22Rv1 (cell line): ENCODE data around the gene TTN.
A peak's percentile ranks its signal among the peaks of the same experiment; 100 is the strongest.

Source experiments
- H3K27ac ChIP-seq: fragments of 450-650 bp; 2 replicates; pipeline ENCODE4 v1.5.1; 2017
- ZFX ChIP-seq: fragments of 450-650 bp; IDR thresholded peaks from 2 replicates; pipeline ENCODE4 v1.6.1; 2017; ENCODE audit warnings: antibody characterized with exemption, borderline replicate concordance
- TF ChIP-seq, protein P1 (sequence below): fragments of 450-650 bp; IDR thresholded peaks from 2 replicates; pipeline ENCODE4 v1.5.1; 2017; ENCODE audit warnings: mild to moderate bottlenecking

TTN gene

DNA sequence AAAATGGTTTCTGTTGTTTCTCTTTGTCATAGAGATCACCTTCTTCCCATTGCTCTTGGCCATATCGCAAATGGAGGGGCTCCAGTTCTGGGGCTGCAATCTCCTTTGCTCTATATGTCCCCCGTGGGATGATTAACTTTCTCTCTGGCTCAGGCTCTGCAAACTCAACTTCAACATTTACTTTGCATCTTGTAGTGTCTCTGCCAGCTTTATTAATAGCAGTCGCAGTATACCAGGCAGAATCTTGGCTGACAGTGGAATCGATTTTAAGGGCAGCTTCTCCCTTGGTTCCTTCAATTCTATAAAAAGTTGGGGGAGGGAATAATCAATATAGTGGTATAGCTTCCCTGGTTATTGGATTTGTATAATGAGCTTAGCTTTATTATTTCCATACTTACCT lies 30.5 kb downstream of the TTN start:
- TF ChIP-seq ZFX = no peak
- H3K27ac ChIP-seq = no peak overlapping the region

- H3K27ac ChIP-seq = no peak overlapping the region
- TF ChIP-seq, protein P1, sequence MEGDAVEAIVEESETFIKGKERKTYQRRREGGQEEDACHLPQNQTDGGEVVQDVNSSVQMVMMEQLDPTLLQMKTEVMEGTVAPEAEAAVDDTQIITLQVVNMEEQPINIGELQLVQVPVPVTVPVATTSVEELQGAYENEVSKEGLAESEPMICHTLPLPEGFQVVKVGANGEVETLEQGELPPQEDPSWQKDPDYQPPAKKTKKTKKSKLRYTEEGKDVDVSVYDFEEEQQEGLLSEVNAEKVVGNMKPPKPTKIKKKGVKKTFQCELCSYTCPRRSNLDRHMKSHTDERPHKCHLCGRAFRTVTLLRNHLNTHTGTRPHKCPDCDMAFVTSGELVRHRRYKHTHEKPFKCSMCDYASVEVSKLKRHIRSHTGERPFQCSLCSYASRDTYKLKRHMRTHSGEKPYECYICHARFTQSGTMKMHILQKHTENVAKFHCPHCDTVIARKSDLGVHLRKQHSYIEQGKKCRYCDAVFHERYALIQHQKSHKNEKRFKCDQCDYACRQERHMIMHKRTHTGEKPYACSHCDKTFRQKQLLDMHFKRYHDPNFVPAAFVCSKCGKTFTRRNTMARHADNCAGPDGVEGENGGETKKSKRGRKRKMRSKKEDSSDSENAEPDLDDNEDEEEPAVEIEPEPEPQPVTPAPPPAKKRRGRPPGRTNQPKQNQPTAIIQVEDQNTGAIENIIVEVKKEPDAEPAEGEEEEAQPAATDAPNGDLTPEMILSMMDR = no peak
- no peak for TF ChIP-seq ZFX
Measured at GRCh38 chr2:178775975-178776374, 31.2 kb downstream of the TTN start.

GRCh38 chr2:178770518-178770917 lies 36.7 kb downstream of the TTN start:
- H3K27ac ChIP-seq = no peak overlapping the region
- TF ChIP-seq ZFX = no peak

DNA sequence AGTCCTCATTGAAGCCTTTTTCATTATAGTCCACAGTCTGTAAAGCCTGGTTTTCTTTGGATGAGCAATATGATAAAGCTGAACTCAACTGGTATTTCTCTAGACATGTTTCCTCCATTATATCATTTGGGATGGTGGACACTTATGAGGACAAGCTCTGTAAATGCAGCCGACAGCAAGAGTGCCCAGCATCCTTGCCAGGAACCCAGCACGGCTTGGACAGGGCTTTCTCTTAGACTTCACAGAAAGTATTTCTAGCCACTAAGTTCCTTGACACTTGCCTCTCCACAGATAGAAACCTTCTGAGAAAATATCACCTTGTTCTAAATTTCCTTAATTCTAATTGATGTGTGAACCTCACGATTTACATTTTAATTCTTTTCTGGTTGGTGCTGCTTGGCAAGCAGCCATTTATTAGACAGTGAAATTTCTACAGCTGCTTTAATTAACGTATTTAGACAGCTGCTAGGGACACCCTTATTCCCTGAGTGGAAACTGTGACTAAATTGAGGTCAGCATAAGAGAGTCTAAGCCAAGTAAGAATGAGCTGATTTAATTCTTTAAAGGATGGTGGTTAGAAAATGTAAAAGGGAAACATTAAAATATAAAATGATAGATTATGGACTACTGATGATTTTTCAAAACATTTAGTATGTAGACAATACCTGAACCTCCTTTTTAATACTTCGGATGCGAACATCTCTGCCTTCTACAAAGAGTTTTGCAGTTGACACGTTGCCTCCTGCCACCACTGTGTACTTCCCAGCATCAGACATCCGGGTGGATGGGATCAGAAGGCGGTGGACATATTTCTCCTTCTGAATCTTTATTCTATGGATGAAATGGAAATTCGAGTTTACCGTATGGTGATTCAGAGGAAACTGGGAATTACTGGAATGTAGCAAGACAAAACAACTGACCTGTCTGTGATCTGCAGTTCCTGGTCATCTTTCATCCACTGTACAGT lies 39.8 kb downstream of the TTN start:
- TF ChIP-seq, protein P1 = no peak
- no peak for TF ChIP-seq ZFX
- no peak overlapping the region for H3K27ac ChIP-seq

GRCh38 chr2:178764097-178764496 lies 43.1 kb downstream of the TTN start:
- no peak for TF ChIP-seq ZFX
- H3K27ac ChIP-seq = no peak overlapping the region

DNA sequence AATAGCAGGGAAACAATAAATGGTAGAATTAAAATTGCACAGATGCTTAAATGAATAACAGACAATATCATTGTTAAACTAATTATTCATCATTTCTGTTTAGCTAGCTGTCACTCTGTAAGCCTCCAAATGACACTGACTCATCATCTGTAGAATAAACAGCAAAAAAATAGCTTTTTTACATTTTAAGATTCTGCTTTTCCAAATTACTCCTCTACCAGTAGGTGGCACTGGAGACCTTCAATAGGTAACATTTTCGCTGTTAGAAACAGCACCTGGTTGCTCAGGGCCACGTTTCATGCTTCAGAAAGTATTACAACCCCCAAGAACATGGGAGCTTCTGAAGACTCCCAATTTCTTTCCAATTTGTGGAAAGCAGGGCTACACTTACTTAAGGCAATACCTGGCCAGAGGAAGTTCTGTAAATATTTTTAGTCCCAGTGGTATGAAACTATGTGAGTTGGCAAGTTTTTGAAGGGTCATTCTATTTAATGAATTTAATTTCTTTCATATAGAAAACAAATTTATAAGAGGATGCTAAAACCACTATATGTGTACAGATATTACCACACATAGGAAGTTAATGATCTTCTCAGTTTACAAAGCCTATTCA lies 45.4 kb downstream of the TTN start:
- no peak overlapping the region for H3K27ac ChIP-seq

DNA sequence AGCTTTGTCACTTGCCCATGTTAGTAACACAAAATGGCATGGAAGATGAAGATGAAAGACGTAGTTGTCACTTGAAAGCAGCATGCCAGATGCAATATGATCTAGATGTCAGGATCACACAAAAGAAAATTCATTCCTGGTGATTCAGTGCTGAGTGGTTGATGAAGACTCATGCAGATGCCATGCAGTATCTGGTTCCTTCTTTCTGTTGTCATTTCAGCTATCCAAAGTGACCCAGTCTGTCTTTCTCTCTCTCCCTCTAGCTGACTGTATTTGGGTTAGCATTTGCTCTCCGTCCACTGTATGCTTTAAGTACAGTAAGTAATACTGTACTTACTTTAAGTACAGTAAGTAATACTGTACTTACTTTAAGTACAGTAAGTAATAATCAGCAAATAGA lies 50.4 kb downstream of the TTN start:
- no peak overlapping the region for H3K27ac ChIP-seq
- TF ChIP-seq, protein P1 = no peak
- TF ChIP-seq ZFX = no peak

More for the DNA sequence above, 45.4 kb downstream of the TTN start:
- TF ChIP-seq, protein P1 = peak; percentile 86
- no peak for TF ChIP-seq ZFX

- no peak for TF ChIP-seq ZFX
- TF ChIP-seq, protein P1 = no peak
- H3K27ac ChIP-seq = no peak overlapping the region
Measured at GRCh38 chr2:178756343-178756742, 50.9 kb downstream of the TTN start.
